HS-5 (cell line): ENCODE data around the gene PAX5.
"Not testable (repeated sequence)": the region's sequence is repeated elsewhere in the genome, so short reads cannot be mapped to it uniquely, and the experiment has no call there.

Experiments used
- DNase-seq: peaks from one replicate; pipeline ENCODE4 v3.0.0-alpha.2; 2012; ENCODE audit warnings: low read depth

The PAX5 gene

GRCh38 chr9:36878986-36879982 is 154.8 kb downstream of the PAX5 start:
- DNase-seq = no peak

- no peak for DNase-seq
Observed at GRCh38 chr9:36877239-36877638, 156.8 kb downstream of the PAX5 start.

- DNase-seq = no peak
Observed at GRCh38 chr9:36876056-36876455, 158.0 kb downstream of the PAX5 start.

DNA sequence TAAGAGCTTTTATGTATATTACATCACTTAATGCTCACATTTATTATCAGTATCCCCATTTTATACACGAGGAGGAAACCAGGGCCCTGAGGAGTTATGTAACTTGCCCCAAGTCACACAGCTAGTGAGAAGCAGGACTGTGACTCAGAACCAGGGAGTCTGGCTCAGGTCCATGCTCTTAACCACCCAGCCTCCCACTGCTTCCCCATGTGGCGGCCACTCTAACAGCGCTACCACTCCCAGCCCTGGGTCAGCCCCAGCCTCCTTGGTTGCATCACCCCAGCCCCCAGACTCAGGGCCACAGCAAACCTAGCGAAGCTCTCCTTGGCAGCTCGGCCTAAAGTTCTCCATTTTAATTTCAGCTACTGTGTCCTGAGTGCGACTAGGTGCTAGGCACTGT is 159.1 kb downstream of the PAX5 start:
- DNase-seq = no peak

DNA sequence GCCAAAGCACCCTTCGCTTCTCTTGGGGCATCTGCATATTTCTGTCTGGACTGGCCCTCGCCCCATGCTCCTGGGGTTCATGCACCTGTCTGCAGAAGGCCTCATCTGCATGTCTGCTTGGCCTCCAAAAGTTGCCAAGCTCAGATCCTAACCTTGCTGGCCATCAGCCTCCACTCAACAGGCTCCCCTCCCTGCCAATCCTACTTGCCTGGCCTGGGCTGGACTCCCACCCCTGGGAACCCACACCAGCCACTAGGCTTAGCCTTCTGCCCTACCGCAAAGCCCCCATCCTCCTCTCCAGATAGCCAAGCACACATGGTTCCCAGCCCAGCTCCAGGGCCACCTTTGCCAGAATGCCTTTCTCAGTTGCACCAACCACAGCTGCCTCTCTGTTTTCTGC is 159.8 kb downstream of the PAX5 start:
- DNase-seq = no peak

DNA sequence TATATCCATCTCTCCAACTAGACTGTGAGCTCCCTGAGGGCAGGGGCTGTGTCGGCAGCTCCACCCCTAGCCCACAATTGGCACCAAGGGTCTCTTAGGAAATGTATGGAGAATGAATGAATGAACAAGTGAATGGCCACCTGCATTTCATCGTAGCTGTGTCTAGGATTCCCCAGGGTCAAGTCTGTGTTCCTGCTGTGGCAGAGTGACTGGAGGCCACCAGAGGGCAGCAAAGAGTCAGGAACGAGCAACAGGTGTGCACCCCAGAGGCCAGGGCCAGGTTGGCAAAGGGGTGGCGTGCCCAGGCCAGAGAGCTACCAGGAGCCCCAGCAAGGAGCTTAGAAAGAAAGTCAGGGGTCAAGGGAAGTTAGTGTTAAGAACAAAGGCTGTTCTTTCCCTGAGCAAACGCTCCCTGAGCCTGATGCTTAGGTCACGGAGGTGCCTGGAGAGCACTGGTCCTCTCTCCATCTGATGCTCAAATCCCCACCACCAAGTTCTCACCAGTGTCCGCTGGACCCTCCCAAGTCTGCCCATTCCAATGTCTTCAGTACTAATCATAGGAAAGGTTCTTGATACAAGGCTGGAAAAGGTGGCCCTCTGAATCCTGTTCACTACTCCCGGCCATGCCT is 160.7 kb downstream of the PAX5 start:
- peak; percentile 10 for DNase-seq

GRCh38 chr9:36872641-36873040 is 161.4 kb downstream of the PAX5 start:
- no peak for DNase-seq

DNA sequence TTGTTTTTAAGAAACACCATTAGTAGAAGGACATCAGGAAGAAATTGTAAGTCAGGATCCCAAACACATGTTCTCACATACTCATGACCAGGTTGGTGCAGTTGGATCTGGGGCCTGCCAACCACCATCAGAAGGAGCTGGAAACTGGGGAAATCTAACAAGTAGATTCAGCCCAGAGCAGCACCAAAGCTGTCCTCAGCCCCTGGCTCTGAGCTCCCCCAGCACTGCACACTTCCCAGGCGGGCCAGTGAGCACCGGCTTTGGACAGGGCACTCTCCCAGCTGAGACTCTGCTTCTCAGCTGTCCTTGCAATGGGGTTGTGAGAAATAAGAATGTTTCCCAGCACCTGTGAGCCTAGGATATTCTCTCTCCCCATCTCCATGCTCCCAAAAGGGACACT is 162.5 kb downstream of the PAX5 start:
- no peak for DNase-seq

DNA sequence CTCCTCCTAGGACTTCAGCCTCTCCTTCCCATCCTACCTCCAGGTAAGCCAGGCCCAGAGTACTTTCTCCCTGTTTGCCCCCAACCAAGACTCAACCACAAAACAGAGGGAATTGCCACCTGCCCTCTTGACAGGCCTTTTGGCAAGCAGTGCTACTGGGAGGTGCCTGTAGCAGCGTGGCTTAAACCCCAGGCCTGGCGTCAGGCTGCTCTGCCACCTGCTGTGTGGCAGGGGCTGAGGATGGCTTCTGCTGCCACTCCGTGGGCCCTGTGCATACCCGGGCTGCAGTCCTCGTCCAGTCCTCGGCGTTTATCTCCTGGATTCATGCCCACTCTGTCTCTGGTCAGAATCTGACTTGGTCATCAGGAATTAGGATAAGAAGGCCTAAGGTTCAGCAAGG is 163.1 kb downstream of the PAX5 start:
- no peak for DNase-seq

DNA sequence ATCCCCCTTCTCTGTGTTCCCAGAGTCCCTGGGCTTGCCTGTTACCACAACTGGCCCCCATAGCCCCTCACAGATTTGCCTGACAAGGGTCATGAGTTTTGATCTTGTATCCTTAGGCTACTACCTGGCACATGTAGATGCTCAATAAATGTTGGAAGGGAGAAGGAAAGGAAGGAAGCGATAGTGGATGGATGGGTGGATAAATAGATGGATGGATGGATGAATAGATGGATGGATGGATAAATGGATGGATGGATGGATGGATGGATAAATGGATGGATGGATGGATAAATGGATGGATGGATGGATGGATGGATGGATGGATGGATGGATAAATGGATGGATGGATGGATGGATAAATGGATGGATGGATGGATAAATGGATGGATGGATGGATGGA is 164.5 kb downstream of the PAX5 start:
- DNase-seq = not testable (repeated sequence)

- no peak for DNase-seq
Observed at GRCh38 chr9:36868586-36869282, 165.3 kb downstream of the PAX5 start.

GRCh38 chr9:36867672-36868471 is 166.2 kb downstream of the PAX5 start:
- DNase-seq = no peak

DNA sequence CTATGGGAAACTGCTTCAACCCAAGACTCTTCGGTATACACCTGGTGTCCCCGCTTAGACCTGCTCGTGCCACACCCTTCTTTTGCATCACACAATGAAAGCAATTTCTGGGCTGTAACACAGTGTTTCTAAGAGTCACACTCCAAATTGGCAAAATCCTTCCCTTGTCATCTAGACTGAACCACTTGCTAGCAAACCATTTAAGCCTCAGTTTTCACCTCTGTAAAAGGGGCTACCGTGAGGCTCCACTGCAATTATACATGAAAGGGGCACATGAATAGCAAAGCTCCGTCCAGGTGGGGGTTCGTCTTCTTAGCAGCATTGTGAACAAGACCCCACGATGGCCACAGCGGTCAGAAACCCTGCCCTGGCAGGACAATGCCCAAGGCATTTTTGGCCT is 166.8 kb downstream of the PAX5 start:
- no peak for DNase-seq

GRCh38 chr9:36866840-36867239 is 167.2 kb downstream of the PAX5 start:
- DNase-seq = no peak

GRCh38 chr9:36865731-36866635 is 168.1 kb downstream of the PAX5 start:
- DNase-seq = no peak

DNA sequence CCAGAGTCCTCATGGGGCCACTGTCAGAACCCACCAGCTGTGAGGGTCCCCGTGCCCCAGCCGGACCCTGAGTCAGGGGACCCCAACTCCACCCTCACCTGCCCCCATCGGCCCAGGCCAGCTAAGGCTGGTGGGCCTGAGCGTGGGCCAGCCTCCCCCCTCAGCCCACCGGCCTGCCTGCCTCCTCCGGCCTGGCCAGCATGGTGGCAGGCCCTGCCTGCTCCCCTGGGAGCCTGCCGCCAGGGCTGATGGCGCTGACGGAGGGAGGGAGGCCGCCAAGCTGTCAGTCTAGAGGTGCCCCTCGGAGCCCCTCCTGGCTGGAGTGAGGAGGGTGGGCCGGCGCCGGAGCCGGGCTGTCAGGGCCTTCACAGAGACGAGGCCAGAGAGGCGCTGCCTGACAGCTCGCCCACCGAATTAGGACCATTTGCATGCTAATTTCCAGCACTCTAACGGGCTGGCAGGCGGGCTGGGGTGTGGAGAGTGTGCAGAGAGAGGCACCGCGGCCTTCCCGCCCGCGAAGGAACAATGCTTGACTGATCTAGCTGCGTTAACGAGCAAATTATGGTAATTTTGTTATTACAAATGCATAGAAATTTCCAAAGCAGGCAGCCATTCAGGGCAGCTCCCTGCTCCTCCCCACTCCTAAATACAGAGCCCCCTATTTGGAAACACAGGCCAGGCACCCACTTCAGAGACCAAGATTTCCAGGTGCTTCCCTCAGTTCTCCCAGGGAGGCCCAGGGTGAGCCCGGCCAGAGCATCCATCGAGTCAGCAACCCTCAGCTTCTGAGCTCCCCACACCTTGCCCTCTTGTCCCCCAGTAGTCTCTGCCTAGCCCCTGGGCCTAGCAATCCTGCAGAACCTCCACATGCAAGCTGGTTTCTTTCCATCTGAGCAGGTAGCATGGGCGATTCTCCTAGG is 169.3 kb downstream of the PAX5 start:
- no peak for DNase-seq

DNA sequence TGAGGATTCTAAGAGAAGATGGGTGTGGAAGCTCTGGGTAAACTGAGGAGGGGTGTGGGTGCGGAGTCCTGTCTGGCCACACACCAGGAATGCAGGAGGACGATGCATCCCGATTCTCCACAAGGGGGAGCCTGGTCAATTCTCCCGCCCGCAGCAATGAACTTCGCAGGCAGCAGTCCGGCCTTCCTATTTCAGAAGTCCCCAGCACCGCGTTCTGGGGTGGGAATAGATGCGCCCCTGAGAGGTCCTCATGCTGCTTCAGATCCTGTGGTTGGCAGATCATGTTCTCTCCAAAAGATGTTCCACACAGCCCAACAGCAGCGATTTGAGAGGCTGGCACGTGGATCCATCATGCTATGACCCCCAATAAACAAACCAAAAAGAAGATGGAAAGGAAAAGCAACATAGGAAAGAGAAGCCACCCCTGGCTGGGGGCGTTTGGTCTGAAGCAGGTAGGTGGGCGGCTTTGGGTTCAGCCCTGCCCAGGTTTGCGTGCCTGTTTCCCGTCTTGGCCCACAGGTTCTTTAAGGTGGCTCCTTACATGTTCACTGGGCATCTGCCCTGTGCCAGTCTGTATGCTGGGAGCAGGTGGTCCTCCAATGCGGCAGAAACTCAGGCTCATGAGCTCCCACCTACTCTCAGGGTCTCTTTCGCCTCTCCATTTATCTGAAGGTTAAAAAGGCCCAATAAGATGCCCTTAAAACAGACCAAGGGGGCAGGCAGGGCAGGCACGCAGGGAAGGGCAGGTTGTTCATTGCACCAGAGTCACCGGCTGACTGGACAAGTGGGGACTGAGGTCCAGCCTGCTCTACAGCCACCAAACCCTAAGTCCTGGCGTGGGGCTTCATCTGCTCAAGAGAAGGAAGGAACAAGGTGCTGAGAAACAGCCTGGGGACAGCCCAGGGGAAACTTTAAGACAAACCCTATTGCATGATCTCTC is 171.6 kb downstream of the PAX5 start:
- no peak for DNase-seq

- DNase-seq = no peak
Observed at GRCh38 chr9:36861528-36862205, 172.4 kb downstream of the PAX5 start.
